NCI-H510A (cell line): ENCODE results near the gene ZNF618.
"Not testable (repeated sequence)": the region's sequence is repeated elsewhere in the genome, so short reads cannot be mapped to it uniquely, and the experiment has no call there.

ENCODE experiments used
- DNase-seq: peaks from one replicate; lab custom pipeline; 2025; lab: John Stamatoyannopoulos, UW

ZNF618 gene

GRCh38 chr9:113989017-113989713, 113.1 kb downstream of the ZNF618 start:
- no peak for DNase-seq

GRCh38 chr9:113989714-113990569, 113.8 kb downstream of the ZNF618 start:
- no peak for DNase-seq

GRCh38 chr9:113990570-113990907, 114.4 kb downstream of the ZNF618 start:
- DNase-seq: no peak

- no peak for DNase-seq
These were observed 114.9 kb downstream of the ZNF618 start for GRCh38 chr9:113990975-113991471.

- DNase-seq: no peak
These were observed 115.6 kb downstream of the ZNF618 start for GRCh38 chr9:113991714-113992113.

GRCh38 chr9:113992276-113992951, 116.3 kb downstream of the ZNF618 start:
- no peak for DNase-seq

- DNase-seq: no peak
These were observed 116.9 kb downstream of the ZNF618 start for GRCh38 chr9:113992994-113993393.

GRCh38 chr9:113993838-113994540, 117.9 kb downstream of the ZNF618 start:
- DNase-seq: peak; percentile 56

- no peak for DNase-seq
These were observed 119.3 kb downstream of the ZNF618 start for GRCh38 chr9:113995401-113995800.

- no peak for DNase-seq
These were observed 119.9 kb downstream of the ZNF618 start for GRCh38 chr9:113995963-113996362.

GRCh38 chr9:113996531-113997001, 120.5 kb downstream of the ZNF618 start:
- DNase-seq: no peak

GRCh38 chr9:113997064-113997463, 121.0 kb downstream of the ZNF618 start:
- not testable (repeated sequence) for DNase-seq

- DNase-seq: no peak
These were observed 121.5 kb downstream of the ZNF618 start for GRCh38 chr9:113997610-113998009.

- DNase-seq: no peak
These were observed 122.0 kb downstream of the ZNF618 start for GRCh38 chr9:113998114-113998513.

- DNase-seq: no peak
These were observed 122.6 kb downstream of the ZNF618 start for GRCh38 chr9:113998525-113999255.

- DNase-seq: no peak
These were observed 123.3 kb downstream of the ZNF618 start for GRCh38 chr9:113999256-114000062.

GRCh38 chr9:114000063-114000454, 124.0 kb downstream of the ZNF618 start:
- DNase-seq: no peak

GRCh38 chr9:114000671-114001409, 124.7 kb downstream of the ZNF618 start:
- no peak for DNase-seq

- no peak for DNase-seq
These were observed 125.2 kb downstream of the ZNF618 start for GRCh38 chr9:114001410-114001685.

- no peak for DNase-seq
These were observed 125.7 kb downstream of the ZNF618 start for GRCh38 chr9:114001794-114002261.
